C4-2B (cell line): ENCODE data around the gene TRIM14.

Source experiments
- ZFX ChIP-seq: fragments of 450-650 bp; IDR thresholded peaks from 2 replicates; pipeline ENCODE4 v1.6.1; 2017
- TF ChIP-seq, protein P1 (sequence below): fragments of 450-650 bp; conservative IDR thresholded peaks from 2 replicates; pipeline ENCODE4 v1.5.1; 2017; ENCODE audit warnings: mild to moderate bottlenecking

DNA sequence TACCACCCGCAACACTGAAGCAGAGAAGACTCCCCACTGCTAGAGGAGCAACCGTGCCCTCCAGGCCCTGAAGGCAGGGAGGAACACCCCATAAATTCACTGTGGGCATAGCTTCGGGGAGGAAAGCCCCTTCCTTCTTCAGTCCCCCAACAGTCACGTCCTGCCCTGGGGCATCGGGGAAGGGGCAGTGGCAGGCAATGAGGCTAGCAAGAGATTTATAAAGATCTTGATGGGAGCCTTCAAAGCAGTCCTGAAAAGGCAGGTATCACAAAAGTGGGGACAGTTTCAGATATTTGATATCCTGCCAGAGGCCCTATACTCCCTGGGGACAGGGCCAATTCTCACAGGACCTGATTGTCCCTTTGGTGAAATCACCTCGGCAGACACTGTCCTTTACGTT lies 16.9 kb upstream of the TRIM14 start:
- TF ChIP-seq, protein P1, sequence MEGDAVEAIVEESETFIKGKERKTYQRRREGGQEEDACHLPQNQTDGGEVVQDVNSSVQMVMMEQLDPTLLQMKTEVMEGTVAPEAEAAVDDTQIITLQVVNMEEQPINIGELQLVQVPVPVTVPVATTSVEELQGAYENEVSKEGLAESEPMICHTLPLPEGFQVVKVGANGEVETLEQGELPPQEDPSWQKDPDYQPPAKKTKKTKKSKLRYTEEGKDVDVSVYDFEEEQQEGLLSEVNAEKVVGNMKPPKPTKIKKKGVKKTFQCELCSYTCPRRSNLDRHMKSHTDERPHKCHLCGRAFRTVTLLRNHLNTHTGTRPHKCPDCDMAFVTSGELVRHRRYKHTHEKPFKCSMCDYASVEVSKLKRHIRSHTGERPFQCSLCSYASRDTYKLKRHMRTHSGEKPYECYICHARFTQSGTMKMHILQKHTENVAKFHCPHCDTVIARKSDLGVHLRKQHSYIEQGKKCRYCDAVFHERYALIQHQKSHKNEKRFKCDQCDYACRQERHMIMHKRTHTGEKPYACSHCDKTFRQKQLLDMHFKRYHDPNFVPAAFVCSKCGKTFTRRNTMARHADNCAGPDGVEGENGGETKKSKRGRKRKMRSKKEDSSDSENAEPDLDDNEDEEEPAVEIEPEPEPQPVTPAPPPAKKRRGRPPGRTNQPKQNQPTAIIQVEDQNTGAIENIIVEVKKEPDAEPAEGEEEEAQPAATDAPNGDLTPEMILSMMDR = no peak
- TF ChIP-seq ZFX = no peak
